ENCODE results near the gene DAAM1. TPM values are rescaled to one million over a fixed set of nuclear protein-coding genes. Genes with fewer than 3 reads are reported as not detected.

The DAAM1 gene
- polyA plus RNA-seq, 3 donors, result 3.2 to 6.3 (median 4.4) TPM

DNA sequence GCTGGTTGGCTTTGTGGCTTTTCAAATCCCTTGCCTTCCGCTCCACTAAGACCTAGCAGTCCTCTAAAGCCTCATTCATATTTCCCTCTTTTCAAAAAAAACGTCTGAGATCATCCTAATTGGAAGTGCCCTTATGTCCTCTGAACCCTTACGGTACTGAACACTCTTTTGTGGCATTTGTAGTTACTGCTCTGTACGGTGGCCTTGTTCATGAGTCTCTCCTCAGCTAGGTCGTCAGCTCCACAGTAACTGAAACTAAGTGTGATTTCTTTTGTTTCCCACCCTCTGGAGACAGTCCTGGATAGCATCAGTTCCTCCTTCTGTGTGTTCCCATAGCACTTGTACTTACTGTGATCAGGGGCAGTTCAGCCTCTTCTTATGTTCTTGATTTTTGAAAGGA is 49.7 kb downstream of the DAAM1 start:
- 86% methylated on average over 4 of the region's 5 CpGs for WGBS (ENCODE audit: insufficient coverage)
- Histone ChIP-seq H3K27me3 (ENCODE audit: control insufficient read depth in 2 of 2, insufficient read depth in 2 of 2, low read length in 2 of 2) (no peaks in the 10 kb centered on the region), H2AFZ (ENCODE audit: insufficient read depth, low read depth, low read length, poor library complexity, severe bottlenecking) (no peak overlapping the region), H3K4me3 (replicated peaks in 1 of 3; ENCODE audit: low read depth in 2 of 3, low read length in 3 of 3) (no peak overlapping the region), H4K20me1 (ENCODE audit: insufficient read depth, low read length) (no peaks in the 10 kb centered on the region), H3K79me2 (ENCODE audit: insufficient read depth, low read length) (no peaks in the 10 kb centered on the region), H3K36me3 (replicated peaks in 1 of 2; ENCODE audit: control insufficient read depth in 1 of 2, insufficient read depth in 2 of 2, low read length in 2 of 2) (no peaks in the 10 kb centered on the region), H3K9me3 (replicated peaks in 1 of 2; ENCODE audit: control insufficient read depth in 1 of 2, insufficient read depth in 1 of 2, low read length in 2 of 2) (no peaks in the 10 kb centered on the region), H3K27ac (ENCODE audit: low read depth in 1 of 2, low read length in 2 of 2) (no peak overlapping the region), H3K4me2 (replicated peaks; ENCODE audit: extremely low read depth, low read length, poor library complexity, severe bottlenecking) (no peak overlapping the region), H3K4me1 (ENCODE audit: control insufficient read depth in 1 of 2, insufficient read depth in 2 of 2, low read length in 2 of 2) (peaks cover 6 to 8% of the 10 kb centered on the region in 2 donors), H3K9ac (ENCODE audit: insufficient read depth, low read length, poor library complexity, severe bottlenecking) (no peak overlapping the region)
- TF ChIP-seq, protein P1, sequence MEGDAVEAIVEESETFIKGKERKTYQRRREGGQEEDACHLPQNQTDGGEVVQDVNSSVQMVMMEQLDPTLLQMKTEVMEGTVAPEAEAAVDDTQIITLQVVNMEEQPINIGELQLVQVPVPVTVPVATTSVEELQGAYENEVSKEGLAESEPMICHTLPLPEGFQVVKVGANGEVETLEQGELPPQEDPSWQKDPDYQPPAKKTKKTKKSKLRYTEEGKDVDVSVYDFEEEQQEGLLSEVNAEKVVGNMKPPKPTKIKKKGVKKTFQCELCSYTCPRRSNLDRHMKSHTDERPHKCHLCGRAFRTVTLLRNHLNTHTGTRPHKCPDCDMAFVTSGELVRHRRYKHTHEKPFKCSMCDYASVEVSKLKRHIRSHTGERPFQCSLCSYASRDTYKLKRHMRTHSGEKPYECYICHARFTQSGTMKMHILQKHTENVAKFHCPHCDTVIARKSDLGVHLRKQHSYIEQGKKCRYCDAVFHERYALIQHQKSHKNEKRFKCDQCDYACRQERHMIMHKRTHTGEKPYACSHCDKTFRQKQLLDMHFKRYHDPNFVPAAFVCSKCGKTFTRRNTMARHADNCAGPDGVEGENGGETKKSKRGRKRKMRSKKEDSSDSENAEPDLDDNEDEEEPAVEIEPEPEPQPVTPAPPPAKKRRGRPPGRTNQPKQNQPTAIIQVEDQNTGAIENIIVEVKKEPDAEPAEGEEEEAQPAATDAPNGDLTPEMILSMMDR (IDR thresholded peaks at IDR 0.05), result no peak
- Mint-ChIP-seq H3K4me3 (no peak overlapping the region), H3K36me3 (no peaks in the 10 kb centered on the region), H3K27me3 (ENCODE audit: low read depth in 3 of 3) (peaks cover 0 to 2% (median 0%) of the 10 kb centered on the region in 3 donors), H3K4me1 (peaks cover 15% of the 10 kb centered on the region), H3K9me3 (no peaks in the 10 kb centered on the region), H3K27ac (no peak overlapping the region)
- intact Hi-C loops (cut with micrococcal nuclease), result no loop called here
- no peak for DNase-seq

DNA sequence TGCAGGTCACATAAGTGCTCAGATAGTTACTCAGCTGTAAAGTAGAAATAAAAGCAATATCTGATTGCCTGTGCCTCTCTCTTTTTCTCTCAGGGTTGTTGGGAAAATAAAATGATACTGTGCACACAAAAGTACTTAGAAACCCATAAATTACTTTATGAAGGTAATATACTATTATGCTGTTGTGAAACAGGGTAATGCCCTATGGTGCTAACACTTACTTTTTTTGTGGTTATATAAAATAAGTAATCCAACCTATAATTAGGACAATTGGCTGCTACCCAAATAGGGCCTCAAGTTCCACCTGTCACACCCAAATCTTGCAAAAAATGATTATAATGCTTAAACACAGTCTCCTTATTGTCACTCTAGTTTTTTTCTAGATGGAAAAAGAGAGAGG is 50.6 kb downstream of the DAAM1 start:
- H3K4me1 Mint-ChIP-seq, result peaks cover 15% of the 10 kb centered on the region
- H3K27me3 ChIP-seq (ENCODE audit: control insufficient read depth in 2 of 2, insufficient read depth in 2 of 2, low read length in 2 of 2), result no peaks in the 10 kb centered on the region
- TF ChIP-seq, protein P1 (IDR thresholded peaks at IDR 0.05), result no peak
- intact Hi-C loops (cut with micrococcal nuclease), result no loop called here
- peaks cover 6 to 8% of the 10 kb centered on the region in 2 donors for H3K4me1 ChIP-seq (ENCODE audit: control insufficient read depth in 1 of 2, insufficient read depth in 2 of 2, low read length in 2 of 2)
- H3K36me3 ChIP-seq (replicated peaks in 1 of 2; ENCODE audit: control insufficient read depth in 1 of 2, insufficient read depth in 2 of 2, low read length in 2 of 2), result no peaks in the 10 kb centered on the region
- H3K4me3 Mint-ChIP-seq, result no peak overlapping the region
- no peak for DNase-seq
- no peak overlapping the region for H3K4me2 ChIP-seq (replicated peaks; ENCODE audit: extremely low read depth, low read length, poor library complexity, severe bottlenecking)
- H2AFZ ChIP-seq (ENCODE audit: insufficient read depth, low read depth, low read length, poor library complexity, severe bottlenecking), result no peak overlapping the region
- no peak overlapping the region for H3K27ac Mint-ChIP-seq
- no peak overlapping the region for H3K9ac ChIP-seq (ENCODE audit: insufficient read depth, low read length, poor library complexity, severe bottlenecking)
- no peaks in the 10 kb centered on the region for H3K9me3 ChIP-seq (replicated peaks in 1 of 2; ENCODE audit: control insufficient read depth in 1 of 2, insufficient read depth in 1 of 2, low read length in 2 of 2)
- no peaks in the 10 kb centered on the region for H3K36me3 Mint-ChIP-seq
- no peaks in the 10 kb centered on the region for H3K79me2 ChIP-seq (ENCODE audit: insufficient read depth, low read length)
- H3K27me3 Mint-ChIP-seq (ENCODE audit: low read depth in 3 of 3), result peaks cover 0 to 2% (median 0%) of the 10 kb centered on the region in 3 donors
- H4K20me1 ChIP-seq (ENCODE audit: insufficient read depth, low read length), result no peaks in the 10 kb centered on the region
- no peaks in the 10 kb centered on the region for H3K9me3 Mint-ChIP-seq
- H3K27ac ChIP-seq (ENCODE audit: low read depth in 1 of 2, low read length in 2 of 2), result no peak overlapping the region
- H3K4me3 ChIP-seq (replicated peaks in 1 of 3; ENCODE audit: low read depth in 2 of 3, low read length in 3 of 3), result no peak overlapping the region
